Measurements from ENCODE around the gene LSG1. TPM values are rescaled to one million over a fixed set of nuclear protein-coding genes. Genes with fewer than 3 reads are reported as not detected.

Gene LSG1
- total RNA-seq, 1 donor from 2014 or later = 53.6 TPM

DNA sequence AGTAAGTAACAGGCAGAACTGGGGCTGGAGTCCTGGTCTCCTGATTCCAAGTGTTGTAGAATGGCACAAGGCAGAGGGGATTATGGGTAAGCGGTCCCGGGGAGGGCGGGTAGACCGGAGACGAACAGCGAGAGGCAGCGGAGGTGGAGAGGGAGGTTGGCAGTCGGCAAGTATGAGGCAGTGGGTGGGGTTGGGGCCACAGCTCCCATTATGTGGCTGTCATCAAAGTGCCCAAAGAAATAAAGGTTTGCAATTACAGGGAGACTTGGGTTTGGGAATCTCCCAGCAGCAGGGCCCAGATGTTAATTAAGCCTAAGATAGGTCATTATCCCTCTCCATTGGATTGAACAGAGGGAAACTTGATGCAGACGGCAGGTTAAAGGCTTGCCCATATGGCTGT is 30.6 kb upstream of the LSG1 start:
- DNase-seq (ENCODE audit: low spot score) = no peak
- Mint-ChIP-seq H3K27ac (no peak overlapping the region), H3K9me3 (no peaks in the 10 kb centered on the region), H3K4me1 (ENCODE audit: low read depth) (no peaks in the 10 kb centered on the region), H3K4me3 (ENCODE audit: low read depth) (no peak overlapping the region), H3K27me3 (ENCODE audit: low read depth) (peaks cover 4% of the 10 kb centered on the region), H3K36me3 (ENCODE audit: low read depth) (no peaks in the 10 kb centered on the region)
- intact Hi-C loops (cut with micrococcal nuclease) = no loop called here

DNA sequence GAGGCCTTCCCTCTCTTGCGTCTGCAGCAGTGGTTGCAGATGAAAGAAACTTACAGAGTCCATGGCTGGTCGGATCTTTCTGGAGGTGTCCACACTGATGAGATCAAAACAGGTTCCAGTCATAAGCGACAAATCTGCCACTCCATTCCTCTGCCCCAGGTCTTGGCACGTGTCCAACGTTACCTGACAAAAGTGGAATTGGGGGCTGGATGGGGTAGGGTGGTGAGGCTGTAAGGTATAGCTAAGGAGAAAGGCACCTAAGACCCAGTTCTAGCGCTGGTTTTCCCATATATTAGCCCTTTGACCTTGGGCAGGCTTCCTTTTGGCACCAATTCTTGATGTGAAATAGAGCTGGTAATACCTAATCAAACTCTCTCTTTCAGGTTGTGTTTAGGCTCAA is 24.7 kb upstream of the LSG1 start:
- H3K36me3 Mint-ChIP-seq (ENCODE audit: low read depth) = no peaks in the 10 kb centered on the region
- H3K27ac Mint-ChIP-seq = no peak overlapping the region
- H3K4me3 Mint-ChIP-seq (ENCODE audit: low read depth) = no peak overlapping the region
- peaks cover 19% of the 10 kb centered on the region for H3K27me3 Mint-ChIP-seq (ENCODE audit: low read depth)
- no peaks in the 10 kb centered on the region for H3K9me3 Mint-ChIP-seq
- peaks cover 4% of the 10 kb centered on the region for H3K4me1 Mint-ChIP-seq (ENCODE audit: low read depth)
- no peak for DNase-seq (ENCODE audit: low spot score)
- intact Hi-C loops (cut with micrococcal nuclease) = no loop called here

DNA sequence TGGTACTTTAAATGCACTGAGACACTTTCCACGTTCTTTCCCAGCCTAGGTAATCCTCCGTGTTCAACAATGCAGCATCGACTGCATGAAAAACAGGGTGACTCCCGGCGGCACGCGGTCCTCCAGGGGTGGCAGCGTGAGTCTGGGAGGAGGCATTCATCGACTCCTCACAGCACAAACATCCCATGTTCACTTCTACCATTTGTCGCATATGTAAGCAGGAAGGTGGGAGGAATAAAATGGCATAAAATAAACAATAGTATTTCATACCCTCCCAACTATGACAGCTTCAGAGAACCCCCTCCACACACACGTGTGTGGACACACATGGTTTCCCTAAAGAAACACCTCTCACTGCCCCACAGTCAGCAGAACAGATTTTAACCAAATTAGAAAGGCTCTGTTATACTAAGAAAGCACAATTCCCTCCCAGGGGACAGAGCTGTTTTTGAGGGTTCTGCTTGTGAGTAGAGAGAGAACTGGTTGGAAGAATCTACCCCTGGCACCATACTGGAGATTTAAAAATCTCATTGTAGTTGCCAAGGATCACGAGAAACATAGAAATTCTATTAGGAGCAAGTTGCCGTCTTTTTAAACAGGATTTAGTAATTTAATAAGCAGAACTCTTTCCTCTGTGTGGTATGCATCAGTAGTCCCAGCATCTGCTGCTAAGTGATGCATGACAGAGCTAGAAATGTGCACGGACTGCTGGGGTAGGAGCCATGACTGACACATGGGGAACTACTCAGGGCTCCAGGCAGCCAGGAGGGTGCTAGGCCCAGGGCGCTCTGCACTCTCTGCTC is 19.7 kb upstream of the LSG1 start:
- H3K4me3 Mint-ChIP-seq (ENCODE audit: low read depth) = no peak overlapping the region
- no peaks in the 10 kb centered on the region for H3K9me3 Mint-ChIP-seq
- intact Hi-C loops (cut with micrococcal nuclease) = no loop called here
- peaks cover 15% of the 10 kb centered on the region for H3K4me1 Mint-ChIP-seq (ENCODE audit: low read depth)
- H3K27me3 Mint-ChIP-seq (ENCODE audit: low read depth) = peaks cover 44% of the 10 kb centered on the region
- H3K27ac Mint-ChIP-seq = no peak overlapping the region
- no peak for DNase-seq (ENCODE audit: low spot score)
- H3K36me3 Mint-ChIP-seq (ENCODE audit: low read depth) = peaks cover 3% of the 10 kb centered on the region

DNA sequence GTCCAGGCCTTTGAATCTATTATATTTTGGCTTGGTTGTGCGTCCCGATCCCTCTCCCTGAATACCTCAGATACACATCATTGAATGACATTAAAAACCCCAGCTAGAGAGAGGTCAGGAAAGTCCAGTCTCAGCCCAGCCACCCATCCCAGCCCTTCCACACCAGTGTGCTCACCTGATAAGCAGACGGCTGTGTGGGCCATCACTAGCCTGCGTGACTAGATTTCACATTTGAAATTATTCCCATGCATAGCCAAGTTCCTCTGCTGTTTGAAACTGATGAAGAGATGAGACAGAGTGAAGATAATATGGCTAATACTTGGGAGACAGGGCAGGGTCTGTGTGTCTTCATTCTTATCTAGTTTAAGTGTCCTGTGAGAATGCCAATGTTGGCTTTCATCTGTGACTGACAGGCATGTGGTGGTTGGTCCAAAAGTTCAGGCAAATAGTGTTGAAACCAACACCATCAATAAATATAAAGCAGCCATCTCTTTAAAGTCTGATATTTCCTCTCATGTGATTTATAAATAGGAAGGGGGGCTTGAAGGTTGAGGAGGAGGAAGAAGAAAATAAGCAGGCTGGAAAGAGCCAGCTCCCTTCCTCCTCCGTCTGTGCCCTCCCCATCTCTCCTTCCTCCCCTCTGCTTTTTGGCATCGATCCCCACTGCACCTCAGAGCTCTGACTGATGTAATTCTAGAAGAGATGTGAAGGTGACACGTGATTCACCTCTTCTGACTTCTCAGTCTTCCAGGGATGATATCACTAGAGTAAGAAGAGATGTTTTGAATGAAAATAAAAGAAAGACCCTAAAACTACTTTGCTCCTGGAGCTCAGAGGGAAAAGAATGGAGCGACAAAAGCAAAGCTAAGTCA is 18.7 kb upstream of the LSG1 start:
- peaks cover 3% of the 10 kb centered on the region for H3K36me3 Mint-ChIP-seq (ENCODE audit: low read depth)
- H3K4me3 Mint-ChIP-seq (ENCODE audit: low read depth) = no peak overlapping the region
- peaks cover 38% of the 10 kb centered on the region for H3K27me3 Mint-ChIP-seq (ENCODE audit: low read depth)
- DNase-seq (ENCODE audit: low spot score) = no peak
- no peaks in the 10 kb centered on the region for H3K9me3 Mint-ChIP-seq
- H3K4me1 Mint-ChIP-seq (ENCODE audit: low read depth) = peaks cover 15% of the 10 kb centered on the region
- intact Hi-C loops (cut with micrococcal nuclease) = no loop called here
- H3K27ac Mint-ChIP-seq = no peak overlapping the region

DNA sequence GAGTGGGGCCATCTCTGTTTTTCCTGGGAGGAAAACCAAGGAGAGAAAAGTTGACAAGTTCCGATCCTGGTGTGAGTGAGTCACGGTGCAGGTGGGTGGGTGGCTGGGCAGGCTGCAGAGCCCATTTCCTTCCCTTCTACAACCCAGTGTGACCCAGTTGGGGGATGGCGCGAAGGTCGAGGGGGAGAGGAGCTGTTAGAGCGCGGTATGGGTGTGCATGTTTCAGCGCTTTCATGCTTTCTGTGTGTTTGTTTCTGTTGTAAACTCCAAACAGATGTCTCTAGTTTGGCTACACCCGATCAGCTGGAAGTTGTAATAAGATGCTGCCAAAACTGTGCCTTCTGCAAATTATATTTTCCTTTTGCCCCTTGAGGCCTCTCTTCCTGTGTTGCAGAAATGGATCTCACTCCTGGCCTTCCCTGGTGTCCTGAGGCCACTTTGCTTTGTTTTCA is 17.5 kb upstream of the LSG1 start:
- Mint-ChIP-seq H3K27me3 (ENCODE audit: low read depth) (peaks cover 37% of the 10 kb centered on the region), H3K4me1 (ENCODE audit: low read depth) (peaks cover 23% of the 10 kb centered on the region), H3K36me3 (ENCODE audit: low read depth) (peaks cover 3% of the 10 kb centered on the region), H3K4me3 (ENCODE audit: low read depth) (peak overlapping the region; percentile 50), H3K27ac (no peak overlapping the region), H3K9me3 (no peaks in the 10 kb centered on the region)
- DNase-seq (ENCODE audit: low spot score) = no peak
- intact Hi-C loops (cut with micrococcal nuclease) = loop anchor here (5.0 to 10.0 kb wide), 4 partner anchors 292 to 825 kb away; partner anchors contain the start of genes ACAP2 and GP5

GRCh38 chr3:194688946-194689345 is 17.0 kb upstream of the LSG1 start:
- no peak for DNase-seq (ENCODE audit: low spot score)
- Mint-ChIP-seq H3K9me3 (no peaks in the 10 kb centered on the region), H3K36me3 (ENCODE audit: low read depth) (peaks cover 3% of the 10 kb centered on the region), H3K4me1 (ENCODE audit: low read depth) (peaks cover 28% of the 10 kb centered on the region), H3K27ac (no peak overlapping the region), H3K4me3 (ENCODE audit: low read depth) (peak overlapping the region; percentile 52), H3K27me3 (ENCODE audit: low read depth) (peaks cover 39% of the 10 kb centered on the region)
- intact Hi-C loops (cut with micrococcal nuclease) = loop anchor here (5.0 to 10.0 kb wide), 4 partner anchors 292 to 826 kb away; partner anchors contain the start of genes ACAP2 and GP5

- H3K27ac Mint-ChIP-seq = no peak overlapping the region
Observed at GRCh38 chr3:194688200-194688740, 16.3 kb upstream of the LSG1 start.

DNA sequence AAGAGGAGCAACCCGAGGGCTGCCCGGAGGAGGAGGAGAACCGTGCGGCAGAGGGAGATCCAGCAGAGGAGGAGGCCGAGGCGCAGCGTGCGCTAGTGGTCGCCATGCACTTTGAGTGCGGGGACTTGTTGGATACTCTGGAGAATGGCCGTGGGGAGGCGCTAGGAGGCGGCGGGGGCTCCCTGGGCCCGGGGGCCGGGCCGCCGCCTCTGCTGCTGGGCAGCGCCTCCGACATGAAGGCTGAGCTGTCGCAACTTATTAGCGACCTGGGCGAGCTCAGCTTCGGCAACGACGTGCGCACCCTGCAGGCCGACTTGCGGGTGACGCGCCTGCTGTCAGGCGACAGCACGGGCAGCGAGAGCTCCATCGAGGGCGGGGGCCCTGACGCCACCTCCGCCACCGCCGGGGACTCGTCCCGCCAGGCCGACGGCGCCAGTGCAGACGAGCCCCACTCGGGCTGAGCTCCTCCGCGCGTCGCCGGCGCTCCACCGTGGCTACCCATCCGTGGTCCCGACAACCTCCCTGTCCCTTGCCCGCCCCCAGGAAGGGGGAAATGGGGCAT is 15.7 kb upstream of the LSG1 start:
- peak; percentile 65 for DNase-seq (ENCODE audit: low spot score)
- H3K4me1 Mint-ChIP-seq (ENCODE audit: low read depth) = peaks cover 35% of the 10 kb centered on the region
- H3K36me3 Mint-ChIP-seq (ENCODE audit: low read depth) = peaks cover 3% of the 10 kb centered on the region
- no peaks in the 10 kb centered on the region for H3K9me3 Mint-ChIP-seq
- H3K27ac Mint-ChIP-seq = no peak overlapping the region
- peak overlapping the region; percentile 86 for H3K4me3 Mint-ChIP-seq (ENCODE audit: low read depth)
- peaks cover 46% of the 10 kb centered on the region for H3K27me3 Mint-ChIP-seq (ENCODE audit: low read depth)
- intact Hi-C loops (cut with micrococcal nuclease) = loop anchor here (5.0 to 10.0 kb wide), 4 partner anchors 290 to 827 kb away; partner anchors contain the start of genes ACAP2 and GP5

More at GRCh38 chr3:194688200-194688740, 16.3 kb upstream of the LSG1 start:
- Mint-ChIP-seq H3K27me3 (ENCODE audit: low read depth) (peaks cover 45% of the 10 kb centered on the region), H3K4me1 (ENCODE audit: low read depth) (peaks cover 31% of the 10 kb centered on the region), H3K4me3 (ENCODE audit: low read depth) (peak overlapping the region; percentile 41), H3K9me3 (no peaks in the 10 kb centered on the region), H3K36me3 (ENCODE audit: low read depth) (peaks cover 3% of the 10 kb centered on the region)
- DNase-seq (ENCODE audit: low spot score) = no peak
- intact Hi-C loops (cut with micrococcal nuclease) = loop anchor here (5.0 to 10.0 kb wide), 4 partner anchors 291 to 827 kb away; partner anchors contain the start of genes ACAP2 and GP5

GRCh38 chr3:194686816-194687637 is 15.0 kb upstream of the LSG1 start:
- intact Hi-C loops (cut with micrococcal nuclease) = loop anchor here (5.0 to 10.0 kb wide), 4 partner anchors 290 to 828 kb away; partner anchors contain the start of genes ACAP2 and GP5
- no peak overlapping the region for H3K27ac Mint-ChIP-seq
- peaks cover 3% of the 10 kb centered on the region for H3K36me3 Mint-ChIP-seq (ENCODE audit: low read depth)
- DNase-seq (ENCODE audit: low spot score) = peak; percentile 17
- peak overlapping the region; percentile 86 for H3K4me3 Mint-ChIP-seq (ENCODE audit: low read depth)
- H3K27me3 Mint-ChIP-seq (ENCODE audit: low read depth) = peaks cover 49% of the 10 kb centered on the region
- no peaks in the 10 kb centered on the region for H3K9me3 Mint-ChIP-seq
- H3K4me1 Mint-ChIP-seq (ENCODE audit: low read depth) = peaks cover 42% of the 10 kb centered on the region

- Mint-ChIP-seq H3K4me1 (ENCODE audit: low read depth) (peaks cover 42% of the 10 kb centered on the region), H3K27ac (peak overlapping the region; percentile 3), H3K9me3 (no peaks in the 10 kb centered on the region), H3K36me3 (ENCODE audit: low read depth) (peaks cover 3% of the 10 kb centered on the region), H3K4me3 (ENCODE audit: low read depth) (peak overlapping the region; percentile 89), H3K27me3 (ENCODE audit: low read depth) (peaks cover 49% of the 10 kb centered on the region)
- intact Hi-C loops (cut with micrococcal nuclease) = loop anchor here (5.0 to 10.0 kb wide), 4 partner anchors 289 to 828 kb away; partner anchors contain the start of genes ACAP2 and GP5
- no peak for DNase-seq (ENCODE audit: low spot score)
Observed at GRCh38 chr3:194686414-194686815, 14.4 kb upstream of the LSG1 start.

DNA sequence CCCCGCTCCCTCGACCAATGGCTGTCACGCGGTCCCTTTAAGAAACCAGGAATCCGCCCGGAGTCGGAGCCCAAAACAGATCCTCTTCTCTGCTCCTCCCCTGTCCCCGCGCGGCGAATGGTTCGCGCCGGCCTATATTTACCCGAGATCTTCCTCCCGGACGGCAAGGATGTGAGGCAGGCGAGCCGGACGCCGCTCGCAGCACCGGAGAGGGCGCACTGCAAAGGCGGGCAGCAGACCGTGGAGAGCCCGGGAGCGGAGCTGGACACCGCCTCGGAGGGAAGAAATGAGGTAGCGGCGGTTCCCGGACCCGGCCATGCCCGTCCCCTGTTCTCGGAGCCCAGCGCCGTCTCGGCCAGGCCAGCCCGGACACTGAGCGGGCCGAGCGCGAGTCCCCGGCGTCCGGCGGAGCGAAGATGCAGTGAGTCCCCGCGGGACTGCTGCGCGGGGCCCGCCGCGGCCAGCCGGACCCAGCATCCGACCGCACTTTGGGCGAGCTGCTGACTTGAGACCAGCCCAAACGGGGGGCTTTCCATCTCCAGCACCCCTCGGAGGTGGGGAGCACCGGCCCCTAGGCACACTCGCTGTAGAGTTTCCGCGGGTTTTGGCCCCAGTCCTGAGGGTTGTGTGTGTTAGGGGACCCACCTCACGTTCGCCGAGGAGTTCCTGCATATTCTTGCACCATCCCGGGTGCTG is 13.9 kb upstream of the LSG1 start, which contains the start of gene FAM43A:
Gene FAM43A, plus strand, starts transcription at position 166 of the 696 bp plus-strand sequence. CDS start 944 bp downstream, outside the sequence.
- Mint-ChIP-seq H3K4me1 (ENCODE audit: low read depth) (peaks cover 44% of the 10 kb centered on the region), H3K9me3 (no peaks in the 10 kb centered on the region), H3K27ac (peak within 1 kb of the TSS; percentile 20), H3K27me3 (ENCODE audit: low read depth) (peaks cover 48% of the 10 kb centered on the region), H3K4me3 (ENCODE audit: low read depth) (peak within 1 kb of the TSS; percentile 89), H3K36me3 (ENCODE audit: low read depth) (peaks cover 3% of the 10 kb centered on the region)
- peak; percentile 71 for DNase-seq (ENCODE audit: low spot score)
- intact Hi-C loops (cut with micrococcal nuclease) = loop anchor here (1.0 to 10.0 kb wide), 7 partner anchors 11 to 829 kb away; partner anchors contain the start of genes ACAP2 and GP5
